ENCODE measurements around the gene KCNH8.

The KCNH8 gene

DNA sequence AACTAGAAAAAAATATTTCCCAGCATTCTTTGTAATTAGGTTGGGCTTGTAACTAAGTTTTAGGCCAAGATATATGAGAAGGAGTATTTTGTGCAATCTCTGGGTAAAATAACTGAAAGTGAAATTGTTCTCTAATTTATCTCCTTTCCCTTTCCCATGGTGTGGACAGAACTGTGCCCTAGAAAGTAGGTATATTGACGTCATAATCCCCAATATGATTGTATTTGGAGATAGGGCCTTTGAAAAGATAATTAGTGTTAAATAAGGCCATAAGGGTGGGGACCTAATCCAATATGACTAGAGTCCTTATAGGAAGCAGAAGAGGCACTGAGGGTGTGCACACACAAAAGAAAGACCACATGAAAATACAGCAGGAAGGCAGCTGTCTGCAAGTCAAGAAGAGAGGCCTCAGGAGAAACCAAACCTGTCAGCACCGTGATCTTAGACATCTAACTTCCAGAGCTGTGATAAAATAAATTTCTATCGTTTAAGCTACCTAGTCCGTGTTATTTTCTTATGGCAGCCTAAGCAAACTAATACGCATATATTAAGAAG lies 106.6 kb downstream of the KCNH8 start:
- DNase-seq = no peak

DNA sequence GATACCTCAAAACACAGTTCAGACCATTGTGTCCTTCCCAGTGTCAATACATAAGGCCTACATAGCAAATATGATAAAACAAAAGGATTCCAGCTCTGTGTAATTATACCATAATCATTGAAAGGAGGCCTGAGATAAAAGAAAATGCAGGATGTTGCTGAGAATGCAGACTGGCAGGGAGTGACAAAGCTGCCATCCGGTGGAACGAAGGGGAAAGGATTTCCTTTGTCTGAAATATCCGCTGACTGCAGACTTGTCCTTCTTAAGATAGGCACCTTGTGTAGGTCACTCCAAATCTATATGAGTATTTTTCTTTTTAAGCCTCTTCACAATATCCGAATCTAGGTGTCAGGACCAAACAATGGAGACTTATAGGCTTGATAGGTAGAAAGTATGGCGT lies 108.0 kb downstream of the KCNH8 start:
- DNase-seq = no peak

GRCh38 chr3:19263606-19264005 lies 115.3 kb downstream of the KCNH8 start:
- no peak for DNase-seq

DNA sequence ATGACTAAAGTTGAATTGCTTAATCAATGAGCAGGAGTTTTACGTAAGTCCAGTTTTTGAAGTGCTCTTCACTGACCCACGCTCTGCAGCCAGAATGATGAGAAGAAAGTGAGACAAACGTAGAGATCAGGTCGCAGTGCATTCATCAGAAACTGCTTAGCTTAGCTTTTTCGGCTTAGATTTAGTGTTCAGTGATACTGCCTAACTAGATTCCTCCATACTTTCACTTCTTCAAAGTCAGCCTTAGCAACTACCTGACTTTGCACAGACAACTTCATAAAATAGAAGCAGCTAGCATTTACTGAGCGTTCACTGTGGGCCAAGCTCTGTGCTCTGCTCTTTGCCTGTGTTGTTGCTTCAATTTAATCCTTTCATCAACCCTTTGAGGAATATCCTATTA lies 116.1 kb downstream of the KCNH8 start:
- no peak for DNase-seq

DNA sequence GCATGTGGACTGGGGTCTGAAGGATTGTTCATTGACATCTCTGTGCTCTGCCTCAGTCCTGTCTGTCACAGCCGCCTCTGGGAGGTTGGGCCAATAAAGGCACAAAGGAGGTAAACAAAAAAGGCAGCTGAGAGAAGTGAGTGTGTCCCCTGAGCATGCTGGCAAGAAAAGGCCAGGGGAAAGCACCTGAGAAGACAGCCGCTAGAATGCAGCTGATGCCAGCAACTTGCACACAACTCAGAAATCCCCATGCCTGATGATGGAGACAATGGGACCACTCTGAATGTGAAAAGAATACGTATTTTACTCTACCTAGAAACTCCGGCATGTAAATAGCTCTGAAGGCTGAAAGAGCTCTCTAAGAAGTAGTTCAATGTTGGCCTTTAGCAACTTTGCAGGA lies 118.7 kb downstream of the KCNH8 start:
- no peak for DNase-seq

- DNase-seq = no peak
These were observed 122.2 kb downstream of the KCNH8 start for GRCh38 chr3:19270481-19270880.

DNA sequence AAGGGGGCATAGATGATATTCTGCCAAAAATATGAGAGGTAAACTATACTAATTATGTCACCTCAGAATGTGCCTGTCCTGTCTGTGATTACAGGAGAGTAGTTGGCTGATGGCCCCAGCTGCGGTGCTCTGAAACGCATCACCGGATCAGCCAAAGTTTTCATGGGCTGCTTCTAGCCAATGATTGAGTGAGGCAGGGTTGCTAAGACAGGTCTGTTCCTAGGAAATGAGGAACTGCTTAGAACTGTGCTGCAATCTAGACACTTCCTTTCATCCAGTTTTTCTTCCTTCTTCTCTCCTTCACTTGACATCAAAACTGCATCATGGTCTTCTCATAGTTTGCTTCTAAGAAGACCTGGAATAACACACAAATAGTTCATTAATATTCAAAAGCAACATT lies 124.0 kb downstream of the KCNH8 start:
- no peak for DNase-seq

DNA sequence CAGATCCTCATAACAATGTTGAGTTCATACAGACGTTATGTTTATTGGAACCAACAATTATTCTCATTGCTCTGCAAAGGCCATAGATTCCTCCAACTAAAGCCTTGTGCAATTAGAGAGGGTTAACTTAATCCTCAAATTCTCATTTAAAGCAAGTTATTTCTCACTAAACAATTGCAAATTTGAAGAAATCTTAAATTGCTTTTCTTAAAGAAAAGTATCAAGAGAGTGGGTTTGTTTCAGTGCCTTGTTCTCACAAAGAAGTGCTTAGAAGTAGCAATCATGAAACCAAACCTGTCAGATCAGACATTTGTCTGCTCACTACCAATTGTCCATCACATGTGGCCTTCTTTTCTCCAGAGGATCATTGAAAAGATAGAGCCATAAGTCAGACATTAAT lies 124.8 kb downstream of the KCNH8 start:
- DNase-seq = no peak

DNA sequence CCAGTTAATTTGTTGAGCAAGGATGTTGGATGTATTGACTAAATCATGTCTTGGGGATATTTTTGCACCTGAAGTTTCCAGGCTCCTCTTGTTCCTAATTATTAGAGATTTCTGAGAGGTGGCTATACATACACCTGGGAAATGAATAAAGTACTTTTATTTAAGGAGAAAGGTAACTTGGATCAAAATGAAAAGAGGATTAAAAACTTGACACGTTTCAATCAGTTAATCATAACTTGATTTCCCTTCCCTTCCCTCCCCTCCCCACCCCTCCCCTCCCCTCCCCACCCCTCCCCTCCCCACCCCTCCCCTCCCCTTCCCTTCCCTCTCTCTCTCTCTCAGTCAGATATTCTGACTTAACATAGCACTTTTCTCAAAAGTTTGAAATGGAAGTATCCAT lies 126.3 kb downstream of the KCNH8 start:
- no peak for DNase-seq

GRCh38 chr3:19284974-19285373 lies 136.7 kb downstream of the KCNH8 start:
- DNase-seq = no peak

DNA sequence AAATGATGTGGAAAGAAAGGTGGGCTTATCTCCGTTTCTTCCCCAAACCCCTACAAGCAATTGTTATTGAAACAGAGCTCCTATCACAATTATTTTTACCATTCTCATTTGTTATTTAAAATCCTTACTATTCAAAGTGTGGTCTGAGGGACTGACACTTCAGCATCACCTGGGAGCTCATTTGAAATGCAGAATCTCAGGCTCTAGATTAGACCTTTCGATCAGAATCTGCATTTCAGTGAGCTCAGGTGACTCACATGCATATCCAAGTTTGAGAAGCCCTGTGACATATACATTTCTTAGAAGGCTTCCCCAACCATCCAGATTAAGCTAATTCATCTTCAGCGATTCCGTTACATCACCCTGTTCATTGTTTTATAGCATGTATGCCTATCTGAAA lies 145.0 kb downstream of the KCNH8 start:
- no peak for DNase-seq

DNA sequence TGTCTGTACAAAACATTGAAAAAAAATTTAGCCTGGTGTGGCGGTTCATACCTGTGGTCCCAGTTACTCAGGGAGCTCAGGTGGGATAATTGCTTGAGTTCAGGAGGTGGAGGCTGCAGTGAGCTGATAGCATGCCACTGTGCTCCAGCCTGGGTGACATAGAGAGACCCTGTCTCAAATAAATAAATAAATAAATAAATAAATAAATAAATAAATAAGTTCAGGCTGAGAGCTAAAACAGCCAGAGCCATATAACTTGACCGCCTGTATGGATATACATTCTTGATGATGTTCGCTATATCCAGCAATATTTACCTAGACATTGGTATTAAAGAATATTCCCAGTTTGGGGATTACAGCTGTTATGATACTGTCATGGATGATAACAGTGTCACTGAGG lies 146.9 kb downstream of the KCNH8 start:
- DNase-seq = no peak

- no peak for DNase-seq
These were observed 183.6 kb downstream of the KCNH8 start for GRCh38 chr3:19331931-19332330.

GRCh38 chr3:19334120-19334519 lies 185.8 kb downstream of the KCNH8 start:
- no peak for DNase-seq

- DNase-seq = no peak
These were observed 190.5 kb downstream of the KCNH8 start for GRCh38 chr3:19338769-19339168.

DNA sequence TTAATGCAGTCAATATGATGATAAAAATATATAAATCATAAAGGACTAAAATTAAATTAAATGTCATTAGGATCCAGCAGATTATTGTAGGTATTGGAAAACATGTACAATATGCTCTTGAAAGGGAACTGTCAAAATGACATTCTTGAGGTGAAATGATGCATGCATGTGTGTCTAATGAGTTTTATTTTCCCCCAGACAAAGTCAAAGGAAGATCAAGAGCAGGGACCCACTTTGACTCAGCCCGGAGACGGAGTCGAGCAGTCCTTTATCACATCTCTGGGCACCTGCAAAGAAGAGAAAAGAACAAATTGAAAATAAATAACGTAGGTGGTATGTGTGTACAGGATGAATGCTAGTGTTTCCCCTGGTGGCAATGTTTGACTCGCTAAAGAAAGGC lies 194.1 kb downstream of the KCNH8 start:
- DNase-seq = no peak

GRCh38 chr3:19346759-19347158 lies 198.4 kb downstream of the KCNH8 start:
- DNase-seq = no peak

DNA sequence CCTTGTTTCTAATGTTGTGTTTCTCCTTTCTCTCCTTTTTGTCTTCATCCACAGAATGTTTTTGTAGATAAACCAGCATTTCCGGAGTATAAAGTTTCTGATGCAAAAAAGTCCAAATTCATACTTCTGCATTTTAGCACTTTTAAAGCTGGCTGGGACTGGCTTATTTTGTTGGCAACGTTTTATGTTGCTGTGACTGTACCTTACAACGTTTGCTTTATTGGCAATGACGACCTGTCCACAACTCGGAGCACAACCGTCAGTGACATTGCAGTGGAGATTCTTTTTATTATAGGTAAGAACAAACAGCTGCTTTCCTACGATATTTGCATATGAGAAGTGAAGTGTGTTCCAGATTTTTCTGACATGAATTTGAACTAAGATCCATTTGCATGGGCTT lies 199.4 kb downstream of the KCNH8 start:
- DNase-seq = no peak

DNA sequence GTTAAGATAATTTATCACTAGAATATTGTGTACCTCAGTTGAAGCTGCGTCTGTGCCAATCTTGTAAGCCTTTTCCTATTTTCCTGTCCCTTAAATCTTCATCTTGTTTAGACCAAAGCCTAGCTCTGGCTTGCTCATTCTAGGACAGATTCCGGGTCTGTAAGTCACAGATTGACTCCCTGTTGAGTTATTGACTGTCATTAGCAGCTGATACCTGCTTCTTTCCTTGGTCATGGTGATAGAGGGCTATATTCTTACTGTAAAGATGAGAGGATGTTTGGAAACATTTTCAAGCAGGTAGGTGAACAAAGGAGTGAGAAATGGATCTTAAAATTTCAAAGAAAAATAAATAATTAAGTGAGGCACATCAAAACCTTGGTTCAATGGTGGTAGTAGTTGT lies 200.2 kb downstream of the KCNH8 start:
- DNase-seq = no peak

DNA sequence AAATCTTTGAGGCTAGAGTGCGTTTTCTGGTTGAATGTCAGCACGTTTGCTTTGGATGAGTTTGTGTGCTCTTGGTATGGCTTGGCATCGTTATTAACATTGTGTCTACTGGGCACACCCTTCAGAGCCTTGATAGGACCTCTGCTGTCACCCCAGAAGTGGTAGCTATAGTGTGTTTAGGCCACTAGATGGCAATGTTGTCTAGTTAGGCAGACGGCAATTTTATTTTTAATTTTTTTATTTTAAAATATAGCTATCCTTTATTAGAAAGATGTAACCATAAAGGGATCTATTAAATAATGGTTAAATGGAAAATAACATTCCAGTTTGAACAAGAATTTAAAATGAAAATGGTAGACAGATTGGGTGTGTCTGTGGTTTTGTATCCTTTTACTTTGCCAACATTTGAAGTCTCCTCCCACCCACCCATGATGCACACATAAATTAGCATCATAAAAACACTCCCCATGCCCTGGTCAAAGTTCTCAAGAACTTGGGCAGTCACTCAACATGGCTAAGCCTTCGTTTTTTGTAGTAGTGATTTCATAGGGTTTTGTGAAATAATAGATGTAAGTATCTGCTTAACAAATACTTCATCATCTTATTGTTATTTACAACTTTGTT lies 200.7 kb downstream of the KCNH8 start:
- no peak for DNase-seq

DNA sequence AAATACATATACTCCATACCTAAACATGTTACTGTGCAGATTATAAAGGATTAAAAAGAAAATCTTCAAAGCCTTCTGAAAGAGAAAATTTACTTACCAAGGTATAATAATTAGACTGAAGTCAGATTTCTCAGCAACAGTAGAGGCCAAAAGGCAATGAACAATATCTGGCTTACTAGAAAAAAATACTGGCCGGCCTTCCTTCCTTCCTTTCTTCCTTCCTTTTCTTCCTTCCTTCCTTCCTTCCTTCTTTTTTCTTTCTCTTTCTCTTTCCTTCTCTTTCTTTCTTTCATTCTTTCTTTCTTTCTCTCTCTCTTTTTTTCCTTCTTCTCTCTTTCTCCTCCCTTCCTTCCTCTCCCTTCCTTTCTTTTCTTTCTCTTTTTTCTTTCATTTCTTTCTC lies 209.6 kb downstream of the KCNH8 start:
- no peak for DNase-seq

DNA sequence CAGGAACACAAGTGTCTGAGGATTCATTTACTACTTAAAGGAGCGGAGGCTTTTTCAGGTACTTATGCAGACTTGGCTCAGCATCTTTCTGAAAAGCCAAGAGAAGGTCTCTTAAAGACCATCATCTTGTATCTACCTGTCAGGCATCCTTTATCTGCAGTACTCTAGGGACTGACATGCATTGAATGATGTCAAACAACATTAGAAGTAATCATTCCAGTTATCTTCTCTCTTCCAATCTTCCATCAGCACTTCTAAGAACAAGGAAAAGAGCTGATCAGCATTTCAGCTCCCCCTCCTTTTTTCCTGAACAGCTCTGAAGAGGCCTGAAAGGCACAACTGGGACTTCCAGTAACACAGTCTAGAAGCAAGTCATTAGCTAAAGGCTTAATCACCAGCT lies 214.8 kb downstream of the KCNH8 start:
- no peak for DNase-seq

GRCh38 chr3:19364148-19364547 lies 215.8 kb downstream of the KCNH8 start:
- no peak for DNase-seq

GRCh38 chr3:19365471-19365870 lies 217.2 kb downstream of the KCNH8 start:
- no peak for DNase-seq

DNA sequence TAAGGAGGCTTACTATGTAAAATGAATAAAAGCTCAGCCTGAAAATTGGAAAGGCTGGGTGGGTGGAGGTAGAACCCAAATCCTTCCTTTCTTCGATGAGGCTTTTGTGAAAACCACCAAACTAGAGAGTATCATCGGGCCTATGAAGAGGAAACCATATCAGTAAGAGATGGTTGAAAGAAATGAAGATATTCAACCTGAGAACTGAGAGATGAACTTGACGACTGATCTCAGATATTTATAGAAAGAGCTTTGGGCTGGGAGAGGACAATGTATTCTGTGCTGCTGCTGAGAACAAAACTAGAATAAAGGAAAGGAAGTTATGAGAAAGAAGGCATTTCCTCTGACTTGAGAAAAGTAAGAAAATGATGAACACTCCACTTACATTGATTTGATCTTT lies 236.6 kb downstream of the KCNH8 start:
- no peak for DNase-seq

- no peak for DNase-seq
These were observed 243.8 kb downstream of the KCNH8 start for GRCh38 chr3:19392150-19392549.

Measured in NCI-H2227 treated with DMSO at 0.1 percent for 48 hours (cell line).